LNCaP clone FGC (cell line): Measurements from ENCODE around the gene C14orf132.

Experiments used
- DNase-seq: peaks from one replicate; pipeline ENCODE4 v3.0.0-alpha.2; 2011; ENCODE audit warnings: low read depth
- H3K4me3 ChIP-seq: 2 replicates; pipeline ENCODE4 v1.5.1; 2011; ENCODE audit warnings: mild to moderate bottlenecking, low read depth, low read length, control low read depth
- TF ChIP-seq, protein P1 (sequence below): IDR thresholded peaks from 2 replicates; pipeline ENCODE4 v1.5.1; 2012; ENCODE audit warnings: mild to moderate bottlenecking; ENCODE audit not compliant: control insufficient read depth, insufficient read depth; ENCODE audit errors: extremely low read depth

The C14orf132 gene

DNA sequence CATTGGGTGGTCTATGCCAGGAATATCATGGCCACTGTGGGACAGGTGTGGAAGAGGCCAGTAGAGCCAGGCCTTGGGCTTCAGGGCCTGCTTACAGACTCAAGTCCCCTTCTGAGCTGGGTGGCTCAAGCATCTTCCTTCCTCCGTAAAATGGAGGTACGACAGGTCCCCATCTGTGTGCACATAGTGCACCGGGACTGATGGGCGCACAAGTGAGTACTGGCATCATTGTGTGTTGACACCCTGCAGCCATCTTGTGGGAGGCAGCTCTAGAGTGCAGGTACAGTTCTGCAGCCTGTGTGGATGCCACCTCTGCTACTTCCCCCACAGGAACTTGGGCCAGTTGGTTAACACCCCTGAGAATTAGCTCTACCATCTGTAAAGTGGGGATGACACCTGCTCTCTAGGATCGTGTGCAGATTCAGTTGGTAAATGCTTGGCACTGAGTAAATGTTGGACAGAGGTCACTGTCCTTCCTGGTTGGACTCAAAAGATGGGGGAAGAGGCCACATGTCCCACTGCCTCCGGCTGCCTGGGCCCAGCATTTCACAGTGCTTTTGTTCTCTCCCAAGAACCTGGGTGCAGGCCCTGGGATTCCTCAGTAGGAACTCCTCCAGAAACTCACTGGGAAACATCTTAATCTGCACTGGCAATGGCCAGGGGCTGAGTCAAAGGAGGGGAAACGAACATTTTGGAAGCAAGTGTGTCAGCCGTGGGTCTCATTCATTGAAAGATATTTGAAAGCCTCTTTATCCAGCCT, 70.6 kb downstream of the C14orf132 start:
- TF ChIP-seq, protein P1, sequence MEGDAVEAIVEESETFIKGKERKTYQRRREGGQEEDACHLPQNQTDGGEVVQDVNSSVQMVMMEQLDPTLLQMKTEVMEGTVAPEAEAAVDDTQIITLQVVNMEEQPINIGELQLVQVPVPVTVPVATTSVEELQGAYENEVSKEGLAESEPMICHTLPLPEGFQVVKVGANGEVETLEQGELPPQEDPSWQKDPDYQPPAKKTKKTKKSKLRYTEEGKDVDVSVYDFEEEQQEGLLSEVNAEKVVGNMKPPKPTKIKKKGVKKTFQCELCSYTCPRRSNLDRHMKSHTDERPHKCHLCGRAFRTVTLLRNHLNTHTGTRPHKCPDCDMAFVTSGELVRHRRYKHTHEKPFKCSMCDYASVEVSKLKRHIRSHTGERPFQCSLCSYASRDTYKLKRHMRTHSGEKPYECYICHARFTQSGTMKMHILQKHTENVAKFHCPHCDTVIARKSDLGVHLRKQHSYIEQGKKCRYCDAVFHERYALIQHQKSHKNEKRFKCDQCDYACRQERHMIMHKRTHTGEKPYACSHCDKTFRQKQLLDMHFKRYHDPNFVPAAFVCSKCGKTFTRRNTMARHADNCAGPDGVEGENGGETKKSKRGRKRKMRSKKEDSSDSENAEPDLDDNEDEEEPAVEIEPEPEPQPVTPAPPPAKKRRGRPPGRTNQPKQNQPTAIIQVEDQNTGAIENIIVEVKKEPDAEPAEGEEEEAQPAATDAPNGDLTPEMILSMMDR, result no peak
- DNase-seq, result no peak
- H3K4me3 ChIP-seq, result no peak overlapping the region

DNA sequence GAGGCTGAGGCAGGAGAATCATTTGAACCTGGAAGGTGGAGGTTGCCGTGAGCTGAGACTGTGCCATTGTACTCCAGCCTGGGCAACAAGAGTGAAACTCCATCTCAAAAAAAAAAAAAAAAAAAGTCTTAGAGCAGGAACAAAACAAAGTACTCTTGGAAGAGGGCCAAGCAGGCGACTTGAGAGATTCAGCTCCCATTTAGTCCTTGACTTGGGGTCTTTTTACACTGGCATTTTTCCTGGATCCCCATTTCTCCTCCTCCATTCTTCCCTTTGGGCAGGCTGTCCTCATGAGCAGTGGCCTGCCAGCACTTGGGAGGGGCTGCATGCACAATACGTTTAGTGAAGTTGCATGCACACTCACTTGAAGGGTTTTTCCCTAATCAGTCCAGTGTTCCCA, 72.9 kb downstream of the C14orf132 start:
- no peak overlapping the region for H3K4me3 ChIP-seq
- no peak for DNase-seq
- TF ChIP-seq, protein P1, result no peak

DNA sequence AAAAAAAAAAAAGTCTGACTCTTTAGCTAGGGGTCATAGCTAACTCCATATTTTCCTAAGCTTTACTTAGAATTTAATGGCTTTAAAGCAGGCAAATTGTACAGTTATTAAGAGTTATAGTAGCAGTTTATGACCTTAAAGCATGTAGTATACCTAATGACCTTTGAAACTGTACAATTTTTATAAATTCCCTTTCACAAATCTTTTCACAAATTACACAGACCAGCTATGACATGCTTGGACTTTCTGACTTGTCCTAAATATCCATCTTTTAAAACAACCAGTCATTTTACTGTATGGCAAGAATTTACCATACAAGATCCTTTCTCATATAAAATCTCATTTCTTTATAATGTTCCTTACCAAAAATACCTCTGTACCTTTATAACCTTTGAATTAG, 74.8 kb downstream of the C14orf132 start:
- TF ChIP-seq, protein P1, result no peak
- no peak overlapping the region for H3K4me3 ChIP-seq
- DNase-seq, result no peak

DNA sequence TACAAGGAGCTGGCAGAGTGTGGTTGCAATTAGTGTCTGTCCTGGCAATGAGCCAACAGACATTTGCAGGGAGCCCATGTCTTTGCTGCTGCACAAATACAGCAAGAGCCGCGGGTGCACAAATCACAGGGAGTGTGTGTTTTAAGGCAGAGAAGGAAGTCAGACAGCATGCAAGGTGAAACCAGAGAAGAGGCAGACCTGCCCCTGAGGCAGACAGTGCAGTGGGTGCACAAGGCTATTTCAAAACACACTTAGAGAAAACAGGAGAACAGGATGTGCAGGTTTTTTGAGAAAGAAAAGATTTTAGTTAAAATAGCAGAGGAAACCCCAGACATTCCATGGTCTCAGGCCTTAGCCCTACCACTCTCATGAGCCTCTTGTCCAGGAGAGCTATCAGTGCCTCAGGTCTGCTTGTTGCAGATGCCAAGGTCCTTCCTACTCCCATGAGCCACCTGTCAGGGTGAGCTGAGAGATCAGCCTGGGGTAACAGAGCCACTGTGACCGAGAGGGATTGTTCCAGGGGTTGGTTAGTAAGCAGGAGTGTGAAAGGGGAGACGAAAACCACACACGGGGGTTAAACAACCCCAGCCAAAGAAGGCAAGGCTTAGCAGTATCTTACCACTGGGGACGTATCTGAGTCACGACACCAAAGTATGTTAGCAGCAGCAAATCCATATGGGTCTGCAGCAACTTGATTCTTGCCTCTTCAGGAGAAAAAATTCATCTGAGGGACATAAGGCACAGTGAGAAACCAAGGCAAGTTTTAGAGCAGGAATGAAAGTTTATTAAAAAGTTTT, 78.1 kb downstream of the C14orf132 start:
- no peak overlapping the region for H3K4me3 ChIP-seq
- TF ChIP-seq, protein P1, result no peak
- no peak for DNase-seq

DNA sequence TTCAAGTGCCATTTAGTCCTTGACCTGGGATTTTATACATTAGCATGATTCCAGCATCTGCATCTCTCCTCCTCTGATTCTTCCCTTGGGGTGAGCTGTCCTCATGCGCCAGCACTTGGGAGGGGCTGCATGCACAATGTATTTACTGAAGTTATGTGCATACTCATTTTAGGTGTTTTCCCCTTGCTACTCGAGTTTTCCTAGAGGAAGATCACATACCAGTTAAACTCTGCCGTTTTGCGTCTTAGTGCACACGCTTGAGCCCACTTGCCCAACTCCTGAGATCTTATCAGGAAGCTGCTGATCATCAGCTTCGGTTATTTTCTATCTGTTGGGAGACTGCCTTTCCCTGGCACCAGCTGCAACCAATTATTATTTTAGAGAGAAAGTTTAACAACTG, 78.8 kb downstream of the C14orf132 start:
- TF ChIP-seq, protein P1, result no peak
- H3K4me3 ChIP-seq, result no peak overlapping the region
- no peak for DNase-seq

DNA sequence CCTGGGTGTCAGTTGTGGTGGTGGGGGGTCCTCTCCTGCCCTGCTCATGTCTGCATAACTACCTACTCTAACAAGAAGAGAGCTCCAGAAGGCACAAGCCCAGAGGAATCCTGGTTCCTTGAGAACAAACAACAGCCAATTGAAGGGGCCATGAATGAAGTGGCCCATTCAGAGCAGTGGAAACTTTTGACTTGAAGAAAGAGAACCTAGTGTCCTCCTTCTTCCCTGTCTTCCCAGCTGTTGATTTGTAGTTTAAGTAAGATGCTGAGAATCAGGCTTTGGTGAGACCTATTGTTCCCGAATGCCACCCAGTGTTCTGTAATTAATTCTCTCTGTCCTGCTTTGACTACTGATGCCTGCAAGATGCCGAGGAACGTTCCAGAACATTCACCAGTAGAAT, 79.2 kb downstream of the C14orf132 start:
- DNase-seq, result no peak
- TF ChIP-seq, protein P1, result no peak
- no peak overlapping the region for H3K4me3 ChIP-seq
